GM06990 (cell line): ENCODE measurements around the gene TAP1.

ENCODE experiments used
- DNase-seq: peaks from one replicate; pipeline ENCODE4 v3.0.0-alpha.2; 2011; ENCODE audit not compliant: insufficient read length; ENCODE audit errors: extremely low read depth
- H3K27me3 ChIP-seq: replicated peaks from 2 replicates; pipeline ENCODE4 v1.6.0; 2011; ENCODE audit warnings: low read length; ENCODE audit not compliant: control insufficient read depth, insufficient read depth
- H3K36me3 ChIP-seq: 2 replicates; pipeline ENCODE4 v1.5.1; 2011; ENCODE audit warnings: low read length; ENCODE audit not compliant: control insufficient read depth, insufficient read depth
- H3K4me3 ChIP-seq: replicated peaks from 2 replicates; pipeline ENCODE4 v1.5.1; 2011; ENCODE audit warnings: low read depth, mild to moderate bottlenecking, control low read depth, low read length
- CTCF ChIP-seq: IDR thresholded peaks from 2 replicates; pipeline ENCODE4 v1.5.1; 2011; ENCODE audit warnings: low read length, control low read depth, mild to moderate bottlenecking, inconsistent platforms; ENCODE audit not compliant: insufficient read depth, poor library complexity, severe bottlenecking

Gene TAP1

GRCh38 chr6:32833664-32834063 lies 19.8 kb downstream of the TAP1 start:
- TF ChIP-seq CTCF = no peak
- Histone ChIP-seq H3K4me3 (no peak overlapping the region), H3K27me3 (no peaks in the 10 kb centered on the region), H3K36me3 (peaks cover 35% of the 10 kb centered on the region)
- no peak for DNase-seq

DNA sequence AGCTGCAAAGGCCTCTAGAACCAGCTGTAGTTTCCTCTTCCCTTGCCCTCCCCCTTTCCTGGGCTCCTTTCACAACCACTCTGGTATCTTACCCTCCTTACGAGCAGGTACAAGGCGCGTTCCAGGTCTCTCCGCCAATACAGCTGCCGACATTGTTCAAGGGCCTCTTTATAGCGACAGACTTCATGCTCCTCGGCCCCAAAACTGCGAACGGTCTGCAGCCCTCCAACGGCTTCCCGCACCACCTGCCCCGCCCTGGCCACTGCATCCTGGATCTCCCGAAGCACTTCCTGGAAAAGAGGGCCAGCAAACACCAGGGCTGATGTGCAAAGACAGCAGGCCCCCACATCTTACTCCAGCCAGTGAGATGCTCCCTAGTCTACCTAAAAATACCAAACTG lies 21.0 kb downstream of the TAP1 start:
- Histone ChIP-seq H3K36me3 (peaks cover 38% of the 10 kb centered on the region), H3K4me3 (no peak overlapping the region), H3K27me3 (no peaks in the 10 kb centered on the region)
- no peak for DNase-seq
- no peak for TF ChIP-seq CTCF

DNA sequence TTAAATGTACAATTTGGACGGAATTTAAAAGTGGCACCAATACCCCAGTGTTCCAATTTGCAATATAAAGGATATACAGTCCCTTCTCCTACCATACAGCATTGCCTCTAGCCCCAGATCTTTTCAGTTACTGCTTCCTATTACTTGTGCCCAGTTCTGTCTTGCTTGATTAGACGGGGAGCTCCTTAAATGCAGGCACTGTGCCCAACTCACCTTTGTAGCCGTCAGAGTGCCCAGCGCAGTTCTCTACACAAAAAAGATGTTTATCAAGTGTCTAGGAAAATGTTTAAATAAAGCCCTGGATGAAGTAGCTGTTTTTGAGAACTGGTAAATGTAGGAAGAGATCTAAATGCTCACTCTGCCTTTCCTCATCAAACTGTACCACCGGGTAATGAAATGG lies 22.6 kb downstream of the TAP1 start:
- H3K36me3 ChIP-seq = peaks cover 40% of the 10 kb centered on the region
- DNase-seq = no peak
- no peak overlapping the region for H3K4me3 ChIP-seq
- H3K27me3 ChIP-seq = no peaks in the 10 kb centered on the region
- no peak for TF ChIP-seq CTCF

- H3K27me3 ChIP-seq = no peaks in the 10 kb centered on the region
- DNase-seq = no peak
- TF ChIP-seq CTCF = no peak
- no peak overlapping the region for H3K4me3 ChIP-seq
- H3K36me3 ChIP-seq = peaks cover 37% of the 10 kb centered on the region
Observed at GRCh38 chr6:32830017-32830416, 23.5 kb downstream of the TAP1 start.

DNA sequence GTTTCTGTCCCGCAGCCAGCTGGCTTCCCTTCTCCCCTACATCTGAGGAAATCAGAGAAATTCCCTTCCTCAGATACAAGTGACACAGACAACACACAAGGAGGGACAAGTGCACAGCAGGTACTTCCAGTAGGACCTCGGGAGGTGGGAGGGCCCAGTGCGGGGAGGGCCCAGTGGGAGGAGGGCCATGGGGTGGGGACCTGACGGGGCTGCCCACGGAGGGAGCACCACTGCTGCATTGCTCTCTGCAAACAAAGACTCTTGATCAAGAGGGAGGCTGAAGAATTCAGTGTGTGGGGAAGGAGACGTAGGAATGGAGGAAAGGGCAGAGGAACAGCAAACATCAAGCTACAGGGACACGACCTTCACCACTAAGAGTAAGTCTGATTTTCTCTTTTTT lies 24.0 kb downstream of the TAP1 start:
- no peak overlapping the region for H3K4me3 ChIP-seq
- H3K27me3 ChIP-seq = no peaks in the 10 kb centered on the region
- TF ChIP-seq CTCF = no peak
- no peak for DNase-seq
- H3K36me3 ChIP-seq = peaks cover 35% of the 10 kb centered on the region

DNA sequence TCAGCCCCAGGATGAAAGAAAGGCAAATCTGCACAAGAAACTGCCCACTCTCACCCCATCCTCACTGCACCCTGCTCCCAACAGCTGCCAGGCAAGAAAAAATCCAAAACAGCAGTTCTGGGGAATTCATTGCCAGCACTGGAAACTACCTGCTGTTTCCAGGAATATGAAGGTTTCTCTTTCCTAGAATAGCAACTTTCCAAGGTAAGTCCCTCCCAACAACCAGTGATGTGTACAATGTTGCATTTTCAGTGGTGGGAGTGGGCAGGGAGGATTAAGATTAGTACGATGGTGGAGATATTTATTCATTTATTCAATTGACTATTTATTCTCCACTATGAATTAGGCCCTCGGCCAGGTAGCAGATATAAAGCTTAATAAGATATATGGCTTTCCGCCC lies 26.5 kb downstream of the TAP1 start:
- Histone ChIP-seq H3K27me3 (no peaks in the 10 kb centered on the region), H3K4me3 (no peak overlapping the region), H3K36me3 (peaks cover 30% of the 10 kb centered on the region)
- TF ChIP-seq CTCF = no peak
- no peak for DNase-seq
